Measurements from ENCODE around the gene TMEM72.

TMEM72 gene

GRCh38 chr10:44935201-44935965 lies 24.2 kb downstream of the TMEM72 start:
- no peak for DNase-seq

GRCh38 chr10:44935966-44936295 lies 24.8 kb downstream of the TMEM72 start:
- no peak for DNase-seq

DNA sequence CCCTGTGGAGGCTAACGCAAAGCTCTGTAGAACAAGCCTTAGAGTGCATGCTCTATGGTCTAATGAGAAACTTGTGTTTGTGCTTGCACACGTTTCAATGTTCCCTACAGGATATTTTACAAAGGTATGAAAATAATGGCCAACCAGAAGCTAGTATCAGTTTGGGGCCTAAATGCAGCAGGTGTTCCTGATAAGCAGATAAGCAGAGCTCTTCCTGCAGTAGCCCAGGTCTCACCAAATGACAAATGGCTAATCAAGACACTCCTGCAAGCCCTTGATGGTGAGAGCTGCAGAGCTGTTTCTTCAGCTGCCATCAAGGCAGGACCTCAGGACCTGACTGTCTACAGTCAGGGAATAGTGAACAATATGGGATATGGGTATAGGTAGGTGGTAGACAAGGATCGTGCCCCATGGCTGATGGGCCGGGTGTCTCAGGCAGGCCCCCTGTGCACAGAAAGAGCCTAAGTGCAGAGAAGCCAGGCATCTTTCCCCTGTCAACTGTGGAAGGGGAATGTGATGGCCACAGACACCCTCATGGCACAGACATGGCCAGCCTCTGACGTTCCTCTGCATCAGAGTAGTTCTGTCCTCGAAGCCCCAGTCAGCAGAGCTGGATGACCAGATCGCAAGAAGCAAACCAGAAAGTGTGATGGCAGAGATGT lies 25.3 kb downstream of the TMEM72 start:
- no peak for DNase-seq

DNA sequence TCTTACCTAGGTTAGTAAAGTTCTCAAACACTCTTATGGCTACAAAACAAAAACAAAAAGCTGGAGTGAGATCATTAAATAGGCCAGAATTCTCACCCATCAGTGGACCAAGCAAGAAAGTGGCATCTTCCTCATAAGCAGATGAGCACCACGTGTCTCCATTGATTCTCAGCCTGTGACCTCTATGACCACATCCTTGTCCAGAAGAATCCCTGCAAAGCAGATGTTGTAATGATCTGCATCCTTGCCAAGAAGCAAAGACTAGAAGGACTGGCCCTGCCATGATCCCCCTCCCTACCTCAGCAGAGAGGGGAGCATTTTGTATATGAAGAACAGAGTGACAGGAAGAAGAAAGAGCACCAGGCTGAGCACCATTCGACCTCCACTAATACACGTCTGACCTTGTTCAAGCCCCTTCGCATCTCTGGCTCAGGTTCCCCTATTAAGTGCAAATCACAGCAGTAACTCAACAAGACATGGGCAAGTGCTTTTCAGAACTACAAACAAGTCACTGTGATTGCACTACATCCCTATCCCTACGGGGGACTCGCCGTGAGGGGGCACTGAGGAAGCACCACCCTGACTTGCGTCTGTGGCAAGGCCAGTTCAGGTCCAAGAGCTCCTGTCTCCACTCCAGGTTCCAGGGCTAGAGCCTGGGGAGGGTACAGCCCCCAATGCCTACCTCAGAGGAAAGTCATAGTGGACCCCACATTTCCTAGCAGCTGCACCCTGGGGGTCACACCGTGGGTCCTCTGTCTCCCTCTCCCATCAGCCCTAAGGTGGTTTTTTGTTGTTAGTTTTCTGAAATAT lies 26.3 kb downstream of the TMEM72 start:
- DNase-seq, result no peak

DNA sequence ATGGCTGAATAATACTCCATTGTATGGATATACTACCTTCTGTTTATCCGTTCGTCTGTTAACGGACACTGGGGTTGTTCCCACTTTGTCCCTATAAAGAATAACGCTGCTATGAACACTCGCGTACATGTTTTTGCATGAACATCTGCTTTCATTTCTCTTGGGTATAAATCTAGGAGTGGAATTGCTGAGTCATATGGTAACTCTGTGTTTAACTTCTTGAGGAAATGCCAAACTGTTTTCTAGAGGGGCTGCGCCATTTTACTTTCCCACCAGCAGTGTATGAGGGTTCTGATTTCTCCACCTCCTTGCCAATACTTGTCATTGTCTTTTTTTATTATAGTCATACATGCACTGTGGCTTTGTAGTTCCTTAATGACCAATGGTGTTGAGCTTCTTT lies 27.8 kb downstream of the TMEM72 start:
- no peak for DNase-seq

GRCh38 chr10:44939691-44940401 lies 28.7 kb downstream of the TMEM72 start:
- no peak for DNase-seq

GRCh38 chr10:44944354-44944753 lies 33.2 kb downstream of the TMEM72 start:
- DNase-seq, result no peak

DNA sequence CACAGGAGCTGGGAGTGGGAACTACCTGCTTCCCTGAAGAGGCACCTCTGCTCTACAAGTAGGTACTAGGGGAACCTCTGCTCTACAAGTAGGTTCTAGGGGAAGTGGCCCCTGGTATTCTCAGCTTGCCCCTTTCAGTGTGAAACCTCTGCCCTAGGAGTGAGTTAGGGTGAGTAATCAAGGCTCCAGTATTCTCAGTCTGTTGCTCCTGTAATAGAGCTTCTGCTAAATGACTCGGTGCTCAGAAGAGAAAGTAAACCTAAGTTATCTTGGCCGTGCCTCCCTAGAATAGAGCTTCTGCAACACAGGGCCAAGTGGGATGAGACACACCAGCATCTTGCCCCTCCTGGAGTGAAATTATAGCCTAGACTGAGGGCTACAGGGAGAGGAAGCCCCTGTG lies 35.1 kb downstream of the TMEM72 start:
- no peak for DNase-seq

DNA sequence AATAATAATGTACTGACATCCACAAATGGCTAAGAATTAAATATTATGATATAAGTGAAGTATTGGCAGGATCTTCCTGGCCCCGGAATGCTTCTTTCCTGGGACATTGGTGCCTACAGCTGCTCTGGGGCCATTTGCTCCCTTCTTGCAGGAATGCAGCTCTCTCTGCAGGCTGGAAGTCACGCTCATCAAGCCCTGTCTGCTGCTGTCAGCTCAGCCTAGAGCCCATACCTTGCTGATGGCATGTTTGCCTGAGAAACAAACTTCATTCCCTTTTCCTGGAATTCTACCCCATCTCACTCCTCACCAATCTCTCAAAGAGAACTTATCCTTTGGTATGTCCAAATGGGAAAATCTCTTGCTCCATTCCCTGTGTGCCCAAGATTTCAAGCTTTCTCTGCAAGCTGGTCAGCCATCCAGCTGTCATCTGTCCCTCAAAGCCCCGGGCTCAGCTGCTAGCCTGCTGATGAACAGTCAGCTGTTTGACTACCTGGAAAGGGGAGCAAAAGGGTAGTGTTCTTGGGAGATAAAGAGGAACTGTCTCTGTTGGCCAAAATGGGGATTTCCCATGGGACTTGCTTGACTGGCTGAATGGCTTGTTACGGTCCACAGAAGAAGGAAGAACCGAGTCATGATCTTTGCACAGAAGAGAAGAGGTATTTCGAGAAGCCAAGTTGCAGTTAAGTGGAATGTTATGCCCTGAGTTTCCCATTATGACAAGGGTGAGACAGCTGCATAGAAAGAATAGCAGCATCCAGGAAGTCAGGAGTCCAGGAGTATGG lies 36.4 kb downstream of the TMEM72 start:
- DNase-seq, result no peak

DNA sequence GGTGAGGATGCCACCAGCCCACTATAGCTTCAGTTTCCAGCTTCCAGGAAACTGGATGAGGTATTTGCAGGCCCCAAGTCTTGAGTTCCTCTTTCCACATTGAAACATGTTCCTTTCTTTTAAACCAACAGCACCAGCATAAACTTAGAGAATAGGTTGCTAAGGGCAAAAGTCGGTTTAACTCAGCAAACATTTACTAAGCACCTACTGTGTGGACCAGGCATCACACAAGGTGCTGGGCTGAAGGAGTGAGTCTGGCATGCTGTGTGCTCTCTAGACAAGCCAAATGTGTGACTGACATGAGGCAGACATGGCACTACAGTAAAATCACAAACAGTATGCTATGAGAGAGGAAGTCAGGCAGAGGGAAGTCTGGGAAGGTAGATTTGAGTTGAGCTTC lies 37.5 kb downstream of the TMEM72 start:
- DNase-seq, result no peak

DNA sequence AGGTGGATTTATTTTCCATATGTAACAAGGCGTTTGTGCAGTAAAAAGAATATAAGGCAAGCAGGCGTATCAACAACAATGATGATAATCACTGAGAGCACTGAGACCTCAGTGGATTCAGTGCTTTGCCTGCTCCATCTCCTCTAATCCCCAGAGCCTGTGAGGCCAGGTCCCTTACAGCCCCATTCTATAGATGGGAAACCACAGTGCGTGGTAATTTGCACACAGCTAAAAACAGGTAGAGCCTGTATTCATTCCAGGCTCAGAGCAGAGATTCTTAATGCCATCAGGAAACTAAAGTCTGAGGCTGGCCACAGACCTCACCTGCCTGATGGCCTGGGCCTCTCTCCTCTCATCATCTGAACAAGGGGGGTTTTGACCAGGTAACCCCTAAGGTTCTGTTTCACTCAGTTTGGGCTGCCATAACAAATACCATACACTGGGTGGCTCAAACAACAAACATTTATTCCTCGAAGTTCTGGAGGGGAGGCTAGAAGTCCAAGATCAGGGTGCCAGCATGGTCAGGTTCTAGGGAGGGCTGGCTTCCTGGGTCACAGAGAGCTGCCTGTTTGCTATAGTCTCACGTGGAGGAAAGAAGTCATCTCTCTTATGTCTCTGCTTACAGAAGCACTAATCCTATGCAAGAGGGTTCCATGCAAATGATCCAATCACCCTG lies 38.1 kb downstream of the TMEM72 start:
- DNase-seq, result no peak

DNA sequence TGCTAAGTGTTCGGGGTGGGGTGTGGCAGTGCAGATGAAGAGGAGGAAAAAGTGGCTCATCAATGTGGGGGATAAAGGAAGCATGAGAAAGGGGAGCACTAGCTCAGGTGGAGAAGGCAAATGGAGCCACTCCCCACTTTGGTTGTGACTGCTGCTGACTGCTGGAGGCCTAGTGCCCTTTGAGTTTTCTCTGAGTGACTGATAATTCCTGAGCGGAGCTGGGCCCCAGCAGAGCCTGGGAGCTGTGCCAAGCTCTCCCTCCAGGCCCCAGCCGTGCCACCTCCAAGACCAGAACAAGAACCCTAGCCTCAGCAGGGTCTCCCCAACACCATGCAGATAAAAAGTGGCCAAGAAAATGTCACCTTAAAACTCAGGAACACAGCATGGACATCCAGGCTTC lies 38.8 kb downstream of the TMEM72 start:
- no peak for DNase-seq

GRCh38 chr10:44950326-44951225 lies 39.4 kb downstream of the TMEM72 start:
- DNase-seq, result no peak

- DNase-seq, result no peak
These were observed 40.6 kb downstream of the TMEM72 start for GRCh38 chr10:44951576-44952226.

DNA sequence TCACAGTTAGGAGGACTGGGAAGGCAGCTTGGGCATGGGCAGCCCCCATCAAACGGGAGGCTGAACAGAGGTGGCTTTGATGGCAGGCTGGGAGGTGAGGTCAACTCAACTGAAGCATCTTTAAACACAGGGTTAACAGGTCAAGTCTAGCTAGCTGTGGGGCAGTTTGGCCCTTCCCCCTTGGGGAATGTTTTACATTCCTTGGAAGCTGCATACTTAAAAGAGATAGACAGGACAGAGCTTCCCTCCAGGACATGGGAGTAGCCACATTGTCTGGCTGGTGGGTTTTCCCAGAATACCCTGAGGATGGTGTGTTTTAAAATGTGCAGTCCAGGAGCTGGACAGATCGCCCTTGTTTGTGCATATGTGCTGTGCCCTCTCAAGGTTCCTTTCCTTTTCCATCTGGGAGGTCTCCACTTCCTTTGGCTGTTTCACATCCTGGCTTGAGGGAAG lies 41.7 kb downstream of the TMEM72 start:
- no peak for DNase-seq

- DNase-seq, result no peak
These were observed 42.9 kb downstream of the TMEM72 start for GRCh38 chr10:44954042-44954441.

DNA sequence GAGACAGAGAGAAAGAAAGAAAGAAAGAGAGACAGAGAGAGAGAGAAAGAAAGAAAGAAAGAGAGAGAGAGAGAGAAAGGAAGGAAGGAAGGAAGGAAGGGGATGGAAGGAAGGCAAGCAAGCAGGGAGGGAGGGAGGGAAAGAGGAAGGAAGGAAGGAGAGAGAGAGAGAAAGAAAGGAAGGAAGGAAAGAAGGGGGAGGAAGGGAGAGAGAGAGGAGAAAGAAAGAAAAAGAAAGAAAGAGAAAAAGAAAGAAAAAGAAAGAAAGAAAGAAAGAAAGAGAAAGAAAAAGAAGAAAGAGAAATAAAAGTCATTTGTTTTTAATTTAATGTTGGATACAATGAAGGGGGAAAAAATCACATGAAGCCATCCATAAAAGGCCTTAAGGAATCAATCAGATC lies 43.8 kb downstream of the TMEM72 start:
- no peak for DNase-seq

GRCh38 chr10:44955413-44956070 lies 44.4 kb downstream of the TMEM72 start:
- no peak for DNase-seq

DNA sequence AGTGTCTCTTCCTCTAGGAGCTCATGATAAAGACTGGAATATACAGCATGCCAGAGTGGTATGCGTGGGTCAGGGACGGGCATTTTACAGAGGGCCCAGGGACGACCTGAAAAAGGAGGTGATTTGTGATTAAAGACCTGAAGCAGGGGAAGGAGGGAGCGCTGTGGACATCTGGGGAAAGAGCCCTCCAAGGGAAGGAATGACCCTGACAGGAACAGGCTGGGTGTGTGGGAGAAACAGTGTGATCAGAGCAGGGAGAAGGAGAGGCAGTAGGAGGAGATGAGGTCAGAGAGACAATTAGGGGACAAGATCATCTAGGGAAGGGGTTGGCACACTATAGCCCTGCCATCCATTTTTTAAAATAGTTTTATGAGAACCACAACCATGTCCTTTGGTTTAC lies 45.1 kb downstream of the TMEM72 start:
- no peak for DNase-seq

All from T-helper 9 cell (primary cell).